ENCODE measurements around the gene ARHGDIB.

DNA sequence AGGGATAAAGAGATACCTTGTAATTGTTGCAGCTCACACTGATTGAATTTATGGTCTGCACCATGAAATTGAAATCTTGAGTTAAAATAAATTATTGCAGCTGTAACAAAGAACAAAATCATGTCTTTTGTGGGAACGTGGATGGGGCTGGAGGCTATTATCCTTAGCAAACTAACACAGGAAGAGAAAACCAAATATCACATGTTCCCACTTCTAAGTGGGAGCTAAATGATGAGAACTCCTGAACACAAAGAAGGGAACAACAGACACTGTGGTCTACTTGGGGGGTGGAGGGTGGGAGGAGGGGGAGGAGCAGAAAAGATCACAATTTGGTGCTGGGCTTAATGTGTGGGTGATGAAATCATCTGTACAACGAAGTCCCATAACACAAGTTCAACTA is 45.7 kb downstream of the ARHGDIB start:
- TF ChIP-seq, protein P1, sequence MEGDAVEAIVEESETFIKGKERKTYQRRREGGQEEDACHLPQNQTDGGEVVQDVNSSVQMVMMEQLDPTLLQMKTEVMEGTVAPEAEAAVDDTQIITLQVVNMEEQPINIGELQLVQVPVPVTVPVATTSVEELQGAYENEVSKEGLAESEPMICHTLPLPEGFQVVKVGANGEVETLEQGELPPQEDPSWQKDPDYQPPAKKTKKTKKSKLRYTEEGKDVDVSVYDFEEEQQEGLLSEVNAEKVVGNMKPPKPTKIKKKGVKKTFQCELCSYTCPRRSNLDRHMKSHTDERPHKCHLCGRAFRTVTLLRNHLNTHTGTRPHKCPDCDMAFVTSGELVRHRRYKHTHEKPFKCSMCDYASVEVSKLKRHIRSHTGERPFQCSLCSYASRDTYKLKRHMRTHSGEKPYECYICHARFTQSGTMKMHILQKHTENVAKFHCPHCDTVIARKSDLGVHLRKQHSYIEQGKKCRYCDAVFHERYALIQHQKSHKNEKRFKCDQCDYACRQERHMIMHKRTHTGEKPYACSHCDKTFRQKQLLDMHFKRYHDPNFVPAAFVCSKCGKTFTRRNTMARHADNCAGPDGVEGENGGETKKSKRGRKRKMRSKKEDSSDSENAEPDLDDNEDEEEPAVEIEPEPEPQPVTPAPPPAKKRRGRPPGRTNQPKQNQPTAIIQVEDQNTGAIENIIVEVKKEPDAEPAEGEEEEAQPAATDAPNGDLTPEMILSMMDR (IDR thresholded peaks at IDR 0.05): no peak
- TF ChIP-seq POLR2A (IDR thresholded peaks at IDR 0.05): no peak
